ENCODE measurements around the gene RPRM.

GRCh38 chr2:153455861-153456260, 22.7 kb downstream of the RPRM start:
- TF ChIP-seq REST (IDR thresholded peaks at IDR 0.05; ENCODE audit: borderline replicate concordance) (no peak), RAD21 (conservative IDR thresholded peaks at IDR 0.05) (no peak), EZH2 (IDR thresholded peaks at IDR 0.05; ENCODE audit: borderline replicate concordance, insufficient read depth, low read length, poor library complexity, severe bottlenecking) (no peak), SMC3 (conservative IDR thresholded peaks at IDR 0.05; ENCODE audit: poor library complexity) (no peak), MXI1 (conservative IDR thresholded peaks at IDR 0.05; ENCODE audit: poor library complexity, severe bottlenecking) (no peak), EP300 (conservative IDR thresholded peaks at IDR 0.05; ENCODE audit: poor library complexity, severe bottlenecking) (no peak), TAF1 (IDR thresholded peaks at IDR 0.05; ENCODE audit: low read depth) (no peak)
- TF ChIP-seq, protein P1, sequence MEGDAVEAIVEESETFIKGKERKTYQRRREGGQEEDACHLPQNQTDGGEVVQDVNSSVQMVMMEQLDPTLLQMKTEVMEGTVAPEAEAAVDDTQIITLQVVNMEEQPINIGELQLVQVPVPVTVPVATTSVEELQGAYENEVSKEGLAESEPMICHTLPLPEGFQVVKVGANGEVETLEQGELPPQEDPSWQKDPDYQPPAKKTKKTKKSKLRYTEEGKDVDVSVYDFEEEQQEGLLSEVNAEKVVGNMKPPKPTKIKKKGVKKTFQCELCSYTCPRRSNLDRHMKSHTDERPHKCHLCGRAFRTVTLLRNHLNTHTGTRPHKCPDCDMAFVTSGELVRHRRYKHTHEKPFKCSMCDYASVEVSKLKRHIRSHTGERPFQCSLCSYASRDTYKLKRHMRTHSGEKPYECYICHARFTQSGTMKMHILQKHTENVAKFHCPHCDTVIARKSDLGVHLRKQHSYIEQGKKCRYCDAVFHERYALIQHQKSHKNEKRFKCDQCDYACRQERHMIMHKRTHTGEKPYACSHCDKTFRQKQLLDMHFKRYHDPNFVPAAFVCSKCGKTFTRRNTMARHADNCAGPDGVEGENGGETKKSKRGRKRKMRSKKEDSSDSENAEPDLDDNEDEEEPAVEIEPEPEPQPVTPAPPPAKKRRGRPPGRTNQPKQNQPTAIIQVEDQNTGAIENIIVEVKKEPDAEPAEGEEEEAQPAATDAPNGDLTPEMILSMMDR (IDR thresholded peaks at IDR 0.05; ENCODE audit: poor library complexity, severe bottlenecking): no peak

Data from neural cell (in vitro differentiated cells).